ENCODE measurements around the gene ACTN4.

- TF ChIP-seq EZH2phosphoT487 (IDR thresholded peaks at IDR 0.05; ENCODE audit: unreplicated experiment) (no peak), EZH2 (IDR thresholded peaks at IDR 0.05; ENCODE audit: low read depth, unreplicated experiment) (no peak), POLR2AphosphoS5 (IDR thresholded peaks at IDR 0.05; ENCODE audit: low read depth) (no peak), REST (IDR thresholded peaks at IDR 0.05; ENCODE audit: unreplicated experiment) (no peak)
- TF ChIP-seq, protein P1, sequence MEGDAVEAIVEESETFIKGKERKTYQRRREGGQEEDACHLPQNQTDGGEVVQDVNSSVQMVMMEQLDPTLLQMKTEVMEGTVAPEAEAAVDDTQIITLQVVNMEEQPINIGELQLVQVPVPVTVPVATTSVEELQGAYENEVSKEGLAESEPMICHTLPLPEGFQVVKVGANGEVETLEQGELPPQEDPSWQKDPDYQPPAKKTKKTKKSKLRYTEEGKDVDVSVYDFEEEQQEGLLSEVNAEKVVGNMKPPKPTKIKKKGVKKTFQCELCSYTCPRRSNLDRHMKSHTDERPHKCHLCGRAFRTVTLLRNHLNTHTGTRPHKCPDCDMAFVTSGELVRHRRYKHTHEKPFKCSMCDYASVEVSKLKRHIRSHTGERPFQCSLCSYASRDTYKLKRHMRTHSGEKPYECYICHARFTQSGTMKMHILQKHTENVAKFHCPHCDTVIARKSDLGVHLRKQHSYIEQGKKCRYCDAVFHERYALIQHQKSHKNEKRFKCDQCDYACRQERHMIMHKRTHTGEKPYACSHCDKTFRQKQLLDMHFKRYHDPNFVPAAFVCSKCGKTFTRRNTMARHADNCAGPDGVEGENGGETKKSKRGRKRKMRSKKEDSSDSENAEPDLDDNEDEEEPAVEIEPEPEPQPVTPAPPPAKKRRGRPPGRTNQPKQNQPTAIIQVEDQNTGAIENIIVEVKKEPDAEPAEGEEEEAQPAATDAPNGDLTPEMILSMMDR (conservative IDR thresholded peaks at IDR 0.05; ENCODE audit: low read depth in 2 of 2): no peak
These were observed 69.6 kb downstream of the ACTN4 start for GRCh38 chr19:38717051-38717450.

Measured in GM23338 (cell line).